A673 (cell line): ENCODE measurements around the gene ANKRD28. TPM values are rescaled to one million over a fixed set of nuclear protein-coding genes. Genes with fewer than 3 reads are reported as not detected.

Experiments
- BruUV-seq: library from RNA; stranded (reverse); fragments of 400-500 nt; replicated peaks from 2 replicates; lab custom pipeline; 2021; lab: Mats Ljungman, UMichigan
- CTCF ChIA-PET: fragments of 300-600 bp; sonication (Branson Sonifier 250); formaldehyde crosslinking; loops from one replicate; lab custom pipeline; 2022; ENCODE audit warnings: antibody characterized with exemption; lab: Charles Lee
- POLR2A ChIA-PET: fragments of 300-600 bp; sonication (Branson Sonifier 250); formaldehyde crosslinking; loops from one replicate; lab custom pipeline; 2022; ENCODE audit warnings: antibody characterized with exemption; ENCODE audit not compliant: low non-redundant PET; lab: Charles Lee
- DNase-seq: peaks from one replicate; pipeline ENCODE4 v3.0.0-alpha.2; 2015; ENCODE audit warnings: low spot score
- H3K27ac ChIP-seq: fragments of 200-600 bp; sonication (generic); 2 replicates; pipeline ENCODE4 v1.5.1; 2016; ENCODE audit warnings: mixed run types, low read depth, mild to moderate bottlenecking, mixed read lengths, antibody characterized with exemption, low read length; ENCODE audit not compliant: poor library complexity, severe bottlenecking
- H3K27me3 ChIP-seq: fragments of 200-600 bp; sonication (generic); replicated peaks from 2 replicates; pipeline ENCODE4 v1.6.1; 2017; ENCODE audit warnings: mixed run types, low read depth, mild to moderate bottlenecking, mixed read lengths, antibody characterized with exemption, low read length; ENCODE audit not compliant: insufficient read depth, poor library complexity
- H3K36me3 ChIP-seq: fragments of 200-600 bp; sonication (generic); 2 replicates; pipeline ENCODE4 v1.6.1; 2016; ENCODE audit warnings: mixed run types, mild to moderate bottlenecking, mixed read lengths, antibody characterized with exemption, low read length; ENCODE audit not compliant: insufficient read depth, poor library complexity, severe bottlenecking
- H3K4me1 ChIP-seq: fragments of 200-600 bp; sonication (generic); 2 replicates; pipeline ENCODE4 v1.6.1; 2017; ENCODE audit warnings: mixed run types, mild to moderate bottlenecking, mixed read lengths, antibody characterized with exemption, low read length; ENCODE audit not compliant: insufficient read depth, poor library complexity, severe bottlenecking
- H3K4me3 ChIP-seq: fragments of 200-600 bp; sonication (generic); 2 replicates; pipeline ENCODE4 v1.5.1; 2016; ENCODE audit warnings: low read depth, mixed run types, mild to moderate bottlenecking, mixed read lengths, low read length; ENCODE audit not compliant: poor library complexity, severe bottlenecking
- H3K9me3 ChIP-seq: fragments of 200-600 bp; sonication (generic); 2 replicates; pipeline ENCODE4 v1.6.1; 2016; ENCODE audit warnings: mixed run types, low read depth, mild to moderate bottlenecking, mixed read lengths, antibody characterized with exemption, low read length; ENCODE audit not compliant: poor library complexity, severe bottlenecking
- EZH2 ChIP-seq: fragments of 200-600 bp; sonication (generic); IDR thresholded peaks from 2 replicates; pipeline ENCODE4 v1.6.1; 2017; ENCODE audit warnings: borderline replicate concordance, low read depth, mild to moderate bottlenecking, mixed read lengths, antibody characterized with exemption, low read length; ENCODE audit not compliant: poor library complexity, severe bottlenecking
- intact Hi-C: fragments of 100-400 bp; cut with micrococcal nuclease; formaldehyde crosslinking; loops from one replicate; pipeline ENCODE4 v1.10.0; 2022; ENCODE audit not compliant: unreplicated experiment
- total RNA-seq: library from RNA; stranded (reverse); gene quantifications from 2 replicates; pipeline ENCODE4 v1.2.3, GENCODE V29; 2021
- TF ChIP-seq, protein P1 (sequence below): fragments of 300-800, 200-600 bp; sonication (generic); conservative IDR thresholded peaks from 2 replicates; pipeline ENCODE4 v1.5.1; 2017; ENCODE audit warnings: low read depth, mild to moderate bottlenecking, antibody characterized with exemption, low read length, moderate library complexity, mixed read lengths

Gene ANKRD28
- total RNA-seq, 1 experiment from 2014 or later, result 29.9 TPM

DNA sequence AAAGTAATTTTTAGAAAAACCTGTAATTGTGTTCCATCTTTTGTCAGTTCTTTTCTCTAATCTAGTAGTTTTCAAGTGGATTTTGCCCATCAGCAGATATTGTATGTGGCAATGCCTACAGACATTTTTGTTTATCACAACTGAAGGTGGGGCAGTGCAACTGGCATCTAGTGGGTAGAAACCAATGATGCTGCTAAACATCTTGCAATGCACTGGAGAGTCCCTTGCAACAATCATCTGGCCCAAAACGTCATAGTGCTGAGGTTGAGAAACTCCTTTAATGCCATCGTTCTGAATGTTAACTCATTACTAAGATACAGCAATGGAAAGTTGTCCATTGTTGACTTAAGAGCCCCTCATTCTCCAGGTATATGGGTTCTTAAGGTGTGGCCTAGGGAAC, 116.1 kb downstream of the ANKRD28 start:
- no peak for TF ChIP-seq EZH2
- TF ChIP-seq, protein P1, sequence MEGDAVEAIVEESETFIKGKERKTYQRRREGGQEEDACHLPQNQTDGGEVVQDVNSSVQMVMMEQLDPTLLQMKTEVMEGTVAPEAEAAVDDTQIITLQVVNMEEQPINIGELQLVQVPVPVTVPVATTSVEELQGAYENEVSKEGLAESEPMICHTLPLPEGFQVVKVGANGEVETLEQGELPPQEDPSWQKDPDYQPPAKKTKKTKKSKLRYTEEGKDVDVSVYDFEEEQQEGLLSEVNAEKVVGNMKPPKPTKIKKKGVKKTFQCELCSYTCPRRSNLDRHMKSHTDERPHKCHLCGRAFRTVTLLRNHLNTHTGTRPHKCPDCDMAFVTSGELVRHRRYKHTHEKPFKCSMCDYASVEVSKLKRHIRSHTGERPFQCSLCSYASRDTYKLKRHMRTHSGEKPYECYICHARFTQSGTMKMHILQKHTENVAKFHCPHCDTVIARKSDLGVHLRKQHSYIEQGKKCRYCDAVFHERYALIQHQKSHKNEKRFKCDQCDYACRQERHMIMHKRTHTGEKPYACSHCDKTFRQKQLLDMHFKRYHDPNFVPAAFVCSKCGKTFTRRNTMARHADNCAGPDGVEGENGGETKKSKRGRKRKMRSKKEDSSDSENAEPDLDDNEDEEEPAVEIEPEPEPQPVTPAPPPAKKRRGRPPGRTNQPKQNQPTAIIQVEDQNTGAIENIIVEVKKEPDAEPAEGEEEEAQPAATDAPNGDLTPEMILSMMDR, result no peak
- POLR2A ChIA-PET, result no interaction called here
- Histone ChIP-seq H3K9me3 (no peaks in the 10 kb centered on the region), H3K4me1 (peaks cover 7% of the 10 kb centered on the region), H3K36me3 (peaks cover 22% of the 10 kb centered on the region), H3K27ac (no peak overlapping the region), H3K4me3 (no peak overlapping the region), H3K27me3 (no peaks in the 10 kb centered on the region)
- no TSS peak for BruUV-seq
- no peak for DNase-seq
- CTCF ChIA-PET, result no interaction called here
- intact Hi-C loops, result no loop called here

DNA sequence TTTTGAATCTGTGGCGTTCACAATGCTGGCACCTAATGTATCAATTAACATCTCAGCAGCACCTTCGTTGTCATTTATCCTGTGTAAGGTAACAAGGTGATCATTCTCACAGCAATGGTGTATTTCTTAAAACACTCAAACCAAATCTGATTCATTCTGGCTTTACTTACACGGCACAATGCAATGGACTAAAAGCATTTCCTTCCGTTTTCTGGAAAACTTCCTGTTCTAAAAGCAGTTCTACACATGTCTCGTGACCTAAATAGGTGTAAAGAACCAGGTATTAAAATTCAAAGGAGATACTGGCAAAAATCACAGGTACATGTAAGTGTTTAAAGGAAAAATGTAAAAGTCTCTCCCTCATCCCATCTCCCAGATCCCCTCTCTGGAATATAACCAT, 118.5 kb downstream of the ANKRD28 start:
- intact Hi-C loops, result no loop called here
- POLR2A ChIA-PET, result no interaction called here
- CTCF ChIA-PET, result no interaction called here

DNA sequence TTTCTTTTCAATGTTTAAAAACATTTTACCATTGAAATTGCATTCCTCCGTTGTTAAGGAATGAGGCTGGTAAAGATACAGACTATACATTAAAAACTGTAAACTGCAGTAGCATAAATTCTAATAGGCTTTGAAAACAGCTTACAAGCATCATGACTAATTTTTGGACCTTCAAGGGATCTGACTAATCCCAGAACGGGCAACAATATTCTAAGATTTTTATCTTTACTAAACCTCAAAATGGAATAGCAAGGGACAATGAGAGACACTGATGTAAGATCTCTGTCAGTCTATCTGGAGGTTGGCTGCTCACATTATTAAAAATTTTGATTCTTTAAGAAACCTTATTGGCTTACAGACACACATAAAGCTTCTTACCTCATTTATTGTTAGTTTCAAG, 121.5 kb downstream of the ANKRD28 start:
- POLR2A ChIA-PET, result no interaction called here
- BruUV-seq, result no TSS peak
- peaks cover 6% of the 10 kb centered on the region for H3K36me3 ChIP-seq

More for the DNA sequence above, 118.5 kb downstream of the ANKRD28 start:
- H3K27me3 ChIP-seq, result no peaks in the 10 kb centered on the region
- peaks cover 7% of the 10 kb centered on the region for H3K4me1 ChIP-seq
- no peak overlapping the region for H3K4me3 ChIP-seq
- H3K9me3 ChIP-seq, result no peaks in the 10 kb centered on the region
- peaks cover 13% of the 10 kb centered on the region for H3K36me3 ChIP-seq
- H3K27ac ChIP-seq, result no peak overlapping the region
- no peak for DNase-seq
- TF ChIP-seq, protein P1, result no peak
- TF ChIP-seq EZH2, result no peak
- no TSS peak for BruUV-seq

More for the DNA sequence above, 121.5 kb downstream of the ANKRD28 start:
- Histone ChIP-seq H3K27me3 (no peaks in the 10 kb centered on the region), H3K27ac (no peak overlapping the region), H3K9me3 (no peaks in the 10 kb centered on the region), H3K4me3 (no peak overlapping the region), H3K4me1 (no peaks in the 10 kb centered on the region)
- TF ChIP-seq EZH2, result no peak
- TF ChIP-seq, protein P1, result no peak
- CTCF ChIA-PET, result no interaction called here
- no peak for DNase-seq
- intact Hi-C loops, result no loop called here
